LNCaP clone FGC (cell line): ENCODE results near the gene MAP4K1.

ENCODE experiments used
- DNase-seq: peaks from one replicate; pipeline ENCODE4 v3.0.0-alpha.2; 2011; ENCODE audit warnings: low read depth
- H3K4me3 ChIP-seq: 2 replicates; pipeline ENCODE4 v1.5.1; 2011; ENCODE audit warnings: mild to moderate bottlenecking, low read depth, low read length, control low read depth
- CTCF ChIP-seq: IDR thresholded peaks from 2 replicates; pipeline ENCODE4 v1.5.1; 2012; ENCODE audit warnings: mild to moderate bottlenecking; ENCODE audit not compliant: control insufficient read depth, insufficient read depth; ENCODE audit errors: extremely low read depth

MAP4K1 gene

GRCh38 chr19:38617764-38618589, at the start of gene MAP4K1:
MAP4K1 (minus strand) TSS chr19:38617953; CDS start chr19:38617895, 58 bp downstream.
- DNase-seq: no peak

GRCh38 chr19:38666663-38667511, 49.1 kb upstream of the MAP4K1 start:
- H3K4me3 ChIP-seq: no peak overlapping the region
- TF ChIP-seq CTCF: no peak
- peak; percentile 58 for DNase-seq

More at GRCh38 chr19:38617764-38618589, at the start of gene MAP4K1:
- TF ChIP-seq CTCF: no peak
- peak within 1 kb of the TSS; percentile 100 for H3K4me3 ChIP-seq

- DNase-seq: no peak
- no peak overlapping the region for H3K4me3 ChIP-seq
- no peak for TF ChIP-seq CTCF
These were observed 48.4 kb upstream of the MAP4K1 start for GRCh38 chr19:38665950-38666662.

- TF ChIP-seq CTCF: no peak
- H3K4me3 ChIP-seq: no peak overlapping the region
- no peak for DNase-seq
These were observed 47.6 kb upstream of the MAP4K1 start for GRCh38 chr19:38665219-38665931.

- TF ChIP-seq CTCF: no peak
- H3K4me3 ChIP-seq: no peak overlapping the region
- no peak for DNase-seq
These were observed 46.9 kb upstream of the MAP4K1 start for GRCh38 chr19:38664503-38665211.
